GM11168 (cell line): ENCODE data around the gene DUSP7.
"Not testable (repeated sequence)": the region's sequence is repeated elsewhere in the genome, so short reads cannot be mapped to it uniquely, and the experiment has no call there.

Experiments
- in situ Hi-C: fragments of 300-500 bp; cut with MboI; formaldehyde crosslinking; loops from one replicate; pipeline ENCODE4 v1.12.0; 2022; ENCODE audit warnings: low sequenced_read_pairs; ENCODE audit not compliant: unreplicated experiment

The DUSP7 gene

GRCh38 chr3:52052831-52053306 is 3.5 kb downstream of the DUSP7 start:
- in situ Hi-C loops: no loop called here

DNA sequence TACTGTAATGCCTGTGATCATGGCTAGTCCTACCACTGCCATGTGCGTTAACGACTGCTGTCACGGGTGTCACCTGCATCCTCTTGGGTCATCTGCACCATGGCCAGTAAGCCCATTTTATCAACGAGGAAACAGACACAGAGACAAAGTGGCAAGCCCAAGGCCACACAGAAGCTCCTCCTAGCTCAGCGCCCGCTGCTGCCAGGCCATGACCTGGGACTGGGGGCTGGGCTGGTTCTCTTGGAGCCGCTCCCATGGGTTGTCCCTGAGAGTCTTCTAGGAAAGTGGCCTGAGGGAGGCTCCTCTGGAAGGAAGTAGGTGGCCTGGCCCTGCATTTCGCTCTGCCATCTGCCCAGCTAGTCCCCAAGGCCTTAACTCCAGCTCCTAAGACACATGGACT is 4.9 kb downstream of the DUSP7 start:
- in situ Hi-C loops: no loop called here

- in situ Hi-C loops: no loop called here
Measured at GRCh38 chr3:52050571-52050970, 5.8 kb downstream of the DUSP7 start.

DNA sequence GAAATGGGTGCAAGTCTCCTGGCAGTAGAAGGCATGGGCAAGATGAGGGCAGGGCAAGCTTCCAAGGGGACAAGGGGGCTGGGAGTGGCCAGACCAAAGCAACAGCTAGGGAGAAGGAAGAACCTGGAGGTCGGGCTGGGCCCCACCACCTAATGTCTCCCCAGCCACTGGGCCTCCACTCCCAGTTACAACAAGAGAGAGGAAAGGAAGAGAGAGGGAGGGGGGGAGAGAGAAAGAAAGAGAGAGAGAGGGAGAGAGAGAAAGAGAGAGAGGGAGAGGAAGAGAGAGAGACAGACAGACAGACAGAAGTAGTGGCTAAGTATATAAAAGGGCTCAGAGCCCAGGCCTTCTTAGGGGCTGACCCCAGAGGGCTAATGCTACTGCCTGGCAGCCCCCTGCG is 6.9 kb downstream of the DUSP7 start:
- in situ Hi-C loops: no loop called here

- in situ Hi-C loops: no loop called here
Measured at GRCh38 chr3:52047295-52047960, 8.9 kb downstream of the DUSP7 start.

GRCh38 chr3:52046902-52047239 is 9.5 kb downstream of the DUSP7 start:
- in situ Hi-C loops: no loop called here

GRCh38 chr3:52046186-52046901 is 10.0 kb downstream of the DUSP7 start:
- in situ Hi-C loops: no loop called here

- in situ Hi-C loops: no loop called here
Measured at GRCh38 chr3:52044869-52045619, 11.3 kb downstream of the DUSP7 start.

DNA sequence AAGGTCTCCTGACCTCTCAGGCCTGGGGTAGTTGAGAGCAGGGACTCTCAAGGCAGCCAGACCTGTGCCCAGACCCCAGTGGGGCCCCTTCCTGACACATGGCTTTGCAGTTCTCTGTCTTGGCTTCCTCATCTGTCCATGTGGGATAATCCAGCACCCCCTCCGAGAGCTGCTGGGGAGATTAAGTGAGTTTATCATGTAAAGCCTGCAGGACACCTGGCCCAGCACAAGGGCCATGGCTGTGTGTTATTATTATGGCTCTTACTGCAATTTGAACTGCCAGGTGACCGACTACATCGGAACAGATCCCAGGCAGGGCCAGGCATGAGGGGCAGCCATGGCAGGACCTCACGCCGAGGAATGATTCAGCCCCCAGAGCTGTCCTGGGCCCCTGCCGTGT is 12.6 kb downstream of the DUSP7 start:
- in situ Hi-C loops: no loop called here

DNA sequence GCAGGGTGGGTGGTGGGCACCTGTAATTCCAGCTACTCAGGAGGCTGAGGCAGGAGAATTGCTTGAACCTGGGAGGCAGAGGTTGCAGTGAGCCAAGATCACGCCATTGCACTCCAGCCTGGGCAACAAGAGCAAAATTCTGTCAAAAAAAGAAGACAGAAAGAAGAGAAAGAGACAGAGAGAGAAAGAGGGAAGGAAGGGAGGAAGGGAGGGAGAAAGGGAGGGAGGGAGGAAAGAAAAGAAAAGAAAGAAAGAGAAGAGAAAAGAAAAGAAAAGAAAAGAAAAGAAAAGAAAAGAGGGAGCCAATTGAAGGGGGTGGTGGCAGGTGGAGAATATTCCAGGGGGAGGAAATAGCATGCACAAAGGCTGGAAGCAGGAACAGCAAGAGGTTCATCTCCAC is 13.3 kb downstream of the DUSP7 start:
- in situ Hi-C loops: not testable (repeated sequence)

DNA sequence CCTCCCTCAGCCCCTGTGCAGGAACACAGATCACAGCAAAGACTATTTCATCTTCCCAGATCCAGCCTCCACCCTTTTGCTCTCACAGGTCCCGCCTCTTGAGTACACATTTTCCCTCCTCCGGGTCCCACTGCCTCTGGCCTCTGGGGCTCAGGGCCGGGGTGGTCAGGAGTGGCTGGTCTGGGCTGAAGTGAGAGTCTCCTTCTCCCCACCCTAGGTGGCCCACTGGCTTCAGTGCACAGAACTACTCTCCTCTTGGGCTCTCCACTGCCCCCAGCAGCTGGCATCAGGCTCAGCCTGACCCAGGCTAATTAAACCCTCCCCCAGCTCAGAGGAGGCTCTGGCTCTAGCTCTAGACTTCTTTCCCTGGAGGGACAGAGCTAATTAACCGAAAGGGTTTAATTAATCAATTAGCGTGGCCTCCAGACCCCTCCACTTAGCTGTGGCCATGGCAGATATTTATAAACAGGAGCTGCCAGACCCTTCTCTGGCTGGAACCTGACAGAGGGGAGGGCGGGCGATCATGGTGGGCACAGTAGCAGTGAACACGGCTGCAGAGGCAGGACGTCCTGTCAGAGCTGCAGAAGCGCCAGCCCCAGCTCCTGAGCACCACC is 15.1 kb downstream of the DUSP7 start:
- in situ Hi-C loops: no loop called here

DNA sequence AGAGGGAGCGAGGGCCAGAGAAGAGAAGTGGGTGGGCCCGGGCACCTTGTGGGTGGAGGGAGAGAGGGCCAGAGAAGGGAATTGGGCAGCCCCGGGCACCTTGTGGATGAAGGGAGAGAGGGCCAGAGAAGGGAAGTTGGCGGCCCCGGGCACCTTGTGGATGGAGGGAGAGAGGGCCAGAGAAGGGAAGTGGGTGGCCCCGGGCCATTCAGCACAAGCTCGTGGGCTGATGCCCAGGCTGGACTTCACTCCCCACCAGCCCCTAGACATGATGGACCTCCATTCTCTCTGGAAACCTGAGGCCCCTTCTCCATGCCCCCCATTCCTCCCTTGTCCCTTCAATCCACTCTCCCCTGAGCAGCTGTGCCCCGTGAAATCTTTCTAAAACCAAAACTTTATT is 15.8 kb downstream of the DUSP7 start:
- in situ Hi-C loops: no loop called here

GRCh38 chr3:52039846-52040245 is 16.5 kb downstream of the DUSP7 start:
- in situ Hi-C loops: no loop called here

DNA sequence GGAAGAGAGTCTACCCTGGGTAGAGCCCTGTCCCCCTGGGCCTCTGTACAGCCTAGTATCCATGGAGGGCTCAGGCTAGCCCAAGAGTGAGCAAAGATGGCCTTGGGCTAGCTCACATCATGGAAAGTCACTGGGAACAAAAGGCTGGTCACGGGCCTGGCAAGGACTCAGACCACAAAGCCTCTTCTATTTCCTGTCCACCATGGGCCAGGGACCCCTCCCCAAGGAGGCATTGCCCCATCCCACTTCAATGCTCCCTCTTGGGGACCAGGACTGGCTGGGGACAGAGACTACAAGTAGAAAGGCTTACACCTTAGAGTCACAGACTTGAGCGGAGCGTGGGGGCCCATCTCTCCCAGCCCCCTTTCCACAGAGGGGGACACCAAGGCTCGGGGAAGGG is 16.9 kb downstream of the DUSP7 start:
- in situ Hi-C loops: no loop called here

DNA sequence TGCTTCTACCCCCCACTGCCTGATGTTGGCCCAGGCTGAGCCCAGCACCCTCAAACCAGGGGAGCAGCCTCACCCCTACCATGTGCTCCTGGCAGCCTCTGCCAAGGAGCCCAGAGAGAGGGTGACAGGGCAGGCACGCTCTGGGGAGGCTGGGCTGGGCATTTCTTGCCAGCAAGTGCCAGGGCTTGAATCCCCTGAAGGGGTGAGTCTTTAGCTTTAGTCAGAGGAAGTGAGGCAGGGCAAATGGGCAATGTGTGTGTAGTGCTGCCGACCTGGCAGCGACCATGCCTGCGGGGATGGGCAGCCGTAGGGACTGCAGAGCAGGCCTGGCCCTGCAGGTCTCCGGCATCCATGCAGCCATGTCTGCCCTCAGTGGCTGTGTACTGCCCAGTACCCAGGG is 18.1 kb downstream of the DUSP7 start:
- in situ Hi-C loops: no loop called here

GRCh38 chr3:52037291-52037690 is 19.1 kb downstream of the DUSP7 start:
- in situ Hi-C loops: no loop called here

- in situ Hi-C loops: no loop called here
Measured at GRCh38 chr3:52036829-52037228, 19.5 kb downstream of the DUSP7 start.

DNA sequence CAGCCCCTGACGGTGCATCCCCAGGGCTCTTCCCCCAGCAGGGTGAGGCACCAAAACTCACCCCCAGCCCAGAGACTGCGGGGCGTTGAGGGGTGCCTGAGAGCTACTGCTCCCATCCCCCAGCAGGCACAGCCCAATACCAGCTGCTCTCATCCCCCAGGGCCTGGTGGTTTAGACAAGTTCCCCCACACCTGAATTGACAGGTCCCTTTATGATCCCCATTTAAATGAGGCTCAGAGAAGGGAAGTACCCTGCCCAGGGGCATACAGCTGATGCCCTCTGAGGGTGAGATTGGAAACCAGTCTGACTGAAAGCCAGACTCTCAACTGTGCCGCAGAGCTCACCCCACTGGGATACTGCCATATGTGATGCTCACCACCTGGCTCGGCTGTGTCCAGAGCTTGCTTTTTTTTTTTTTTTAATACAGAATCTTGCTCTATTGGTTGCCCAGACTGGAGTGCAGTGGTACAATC is 20.1 kb downstream of the DUSP7 start:
- in situ Hi-C loops: no loop called here

GRCh38 chr3:52034651-52035050 is 21.7 kb downstream of the DUSP7 start:
- in situ Hi-C loops: no loop called here

DNA sequence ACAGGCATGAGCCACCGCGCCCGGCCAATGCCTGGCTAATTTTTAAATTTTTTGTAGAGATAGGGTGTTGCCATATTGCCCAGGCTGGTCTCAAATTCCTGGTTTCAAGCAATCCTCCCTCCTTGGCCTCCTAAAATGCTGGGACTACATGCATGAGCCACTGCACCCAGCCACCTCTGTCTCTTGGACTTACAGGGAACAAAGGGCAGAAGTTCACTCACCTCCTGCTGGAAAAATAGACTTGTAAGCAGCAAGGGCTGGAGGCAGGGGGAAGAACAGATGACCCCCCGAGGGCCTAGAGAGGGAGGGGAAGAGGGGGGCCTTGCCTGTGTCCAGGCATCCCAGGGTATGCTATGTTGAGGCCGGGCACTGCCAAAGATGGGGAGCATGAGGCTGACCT is 22.2 kb downstream of the DUSP7 start:
- in situ Hi-C loops: no loop called here

GRCh38 chr3:52033748-52034147 is 22.6 kb downstream of the DUSP7 start:
- in situ Hi-C loops: not testable (repeated sequence)
